Islet precursor cell (in vitro differentiated cells): ENCODE results near the gene BTG1.
A peak's percentile ranks its signal among the peaks of the same experiment; 100 is the strongest.

Experiments used
- DNase-seq: peaks from one replicate; pipeline ENCODE4 v3.0.0-alpha.2; 2018

Gene BTG1

GRCh38 chr12:92094301-92094700 lies 51.3 kb downstream of the BTG1 start:
- peak; percentile 80 for DNase-seq
